Umbilical cord (tissue), 2 donors: ENCODE measurements around the gene SDHAF1. TPM values are rescaled to one million over a fixed set of nuclear protein-coding genes. Genes with fewer than 3 reads are reported as not detected.
"Not testable (repeated sequence)": the region's sequence is repeated elsewhere in the genome, so short reads cannot be mapped to it uniquely, and the experiment has no call there.

ENCODE experiments used
- DNase-seq: peaks from one replicate; pipeline ENCODE4 v3.0.0-alpha.2; 2015; ENCODE audit warnings: low spot score
- total RNA-seq: library from RNA; depleted of rRNA; stranded (reverse); fragments of >200 nt; gene quantifications from one replicate; pipeline ENCODE4 v1.2.3, GENCODE V29; 2014; ENCODE audit warnings: low replicate concordance; ENCODE audit not compliant: insufficient read depth

Gene SDHAF1
- total RNA-seq, 1 donor from 2014 or later, result 20.2 TPM

DNA sequence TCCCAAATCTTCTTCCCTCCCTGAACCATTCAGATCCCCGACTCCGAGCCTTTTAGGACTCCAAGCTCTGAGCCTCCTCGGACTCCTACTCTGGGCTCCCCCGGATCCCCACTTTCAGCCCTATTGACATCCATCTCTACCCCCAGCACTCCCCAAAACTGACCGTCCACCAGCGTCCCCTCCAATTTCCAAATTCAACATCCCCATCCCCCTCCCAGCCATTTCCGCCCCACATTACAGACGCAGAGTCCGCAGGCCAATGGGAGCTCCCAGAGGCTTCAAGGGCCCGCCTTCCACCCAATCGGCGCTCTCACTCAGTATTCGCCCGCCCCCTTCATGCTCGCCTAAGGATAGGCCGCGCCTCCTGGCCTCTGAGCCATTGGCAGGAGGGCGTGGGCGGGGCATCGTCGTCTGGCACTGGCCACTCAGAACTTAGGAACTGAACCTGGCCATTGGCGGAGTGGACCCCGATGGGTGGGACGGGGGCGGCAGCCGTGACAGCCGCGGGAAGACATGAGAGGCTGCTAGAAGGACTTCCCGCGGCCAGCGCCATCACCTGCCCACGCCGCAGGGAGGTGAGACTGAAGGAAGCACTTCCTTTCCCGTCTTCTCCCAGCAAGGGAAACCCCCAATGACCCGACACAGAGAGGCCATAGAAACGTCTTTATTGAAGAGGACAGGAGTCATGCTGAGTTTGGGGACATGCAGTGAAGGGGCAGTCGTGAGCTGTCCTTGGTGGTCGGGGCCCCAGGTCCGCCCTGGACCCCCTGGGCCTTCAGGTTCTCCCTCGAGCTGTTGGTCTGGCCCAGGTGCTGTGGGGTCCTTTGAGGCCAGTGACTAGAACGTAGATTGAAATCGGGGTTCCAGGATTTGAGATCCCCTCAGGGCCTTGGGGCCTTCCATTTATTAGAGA is 19.3 kb downstream of the SDHAF1 start, which contains the start of gene ALKBH6:
TSS of gene ALKBH6 (minus strand) at position 202 of the 913 bp plus-strand sequence. CDS start 816 bp downstream, outside the sequence.
- DNase-seq, result peak; percentile 100

DNA sequence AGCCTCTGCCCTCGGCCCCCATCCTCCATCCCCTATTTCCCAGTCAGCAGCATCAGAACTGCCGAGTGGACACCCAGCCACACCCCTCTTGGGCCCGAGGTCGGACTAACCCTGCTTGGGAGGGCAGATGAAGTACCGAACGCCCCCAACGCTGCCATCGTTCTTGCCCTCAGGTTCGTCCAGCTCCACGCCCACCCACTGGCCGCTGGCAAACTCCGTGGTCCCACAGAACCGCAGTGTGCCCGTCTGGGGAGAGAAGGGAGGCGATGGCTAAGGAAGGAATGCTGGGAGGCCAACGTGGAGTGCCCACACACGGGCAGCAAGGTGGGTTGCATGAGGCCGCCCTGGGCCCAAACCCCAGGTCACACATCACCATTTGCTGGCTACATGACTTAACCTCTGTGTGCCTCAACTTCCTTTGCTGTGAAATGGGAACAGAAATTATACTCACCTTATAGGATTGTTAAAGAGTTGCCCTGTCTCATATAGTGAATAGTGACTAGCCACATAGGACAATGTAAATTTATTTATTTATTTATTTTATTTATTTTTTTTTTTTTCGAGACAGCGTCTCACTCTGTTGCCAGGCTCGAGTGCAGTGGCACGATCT is 24.2 kb downstream of the SDHAF1 start:
- no peak for DNase-seq

DNA sequence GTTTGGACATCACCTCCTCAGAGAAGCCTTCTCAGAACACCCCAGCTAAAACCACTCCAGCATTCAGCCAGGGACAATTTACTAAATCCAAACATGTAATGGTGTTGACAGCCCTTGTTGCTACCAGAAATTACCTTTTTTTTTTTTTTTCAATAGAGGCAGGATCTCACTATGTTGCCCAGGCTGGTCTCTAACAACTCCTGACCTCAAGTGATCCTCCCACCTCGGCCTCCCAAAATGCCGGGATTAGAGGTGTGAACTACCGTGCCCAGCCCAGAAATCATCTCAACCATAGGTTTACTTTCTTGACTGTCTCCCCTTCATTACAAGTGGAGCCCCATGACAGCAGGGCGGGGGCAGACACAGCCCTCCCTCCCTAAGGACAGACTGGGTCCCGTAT is 28.4 kb downstream of the SDHAF1 start:
- no peak for DNase-seq

DNA sequence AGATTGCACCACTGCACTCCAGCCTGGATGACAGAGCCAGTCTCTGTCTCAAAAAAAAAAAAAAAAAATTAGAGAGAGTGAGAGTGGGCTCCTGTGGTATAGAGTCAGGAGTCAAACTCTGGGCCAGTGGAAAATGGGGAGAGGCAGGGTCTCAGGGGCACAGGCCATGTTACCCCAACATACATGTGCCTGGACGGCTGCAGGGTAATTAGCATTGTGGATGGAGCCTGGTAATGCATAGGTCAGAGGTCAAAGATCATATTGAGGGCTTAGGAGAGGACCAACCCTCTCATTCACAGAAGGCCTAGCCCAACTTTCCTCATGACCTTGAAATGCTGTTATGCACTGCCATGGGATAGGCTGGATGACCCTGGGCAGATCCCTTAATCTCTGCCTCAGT is 30.6 kb downstream of the SDHAF1 start:
- no peak for DNase-seq

DNA sequence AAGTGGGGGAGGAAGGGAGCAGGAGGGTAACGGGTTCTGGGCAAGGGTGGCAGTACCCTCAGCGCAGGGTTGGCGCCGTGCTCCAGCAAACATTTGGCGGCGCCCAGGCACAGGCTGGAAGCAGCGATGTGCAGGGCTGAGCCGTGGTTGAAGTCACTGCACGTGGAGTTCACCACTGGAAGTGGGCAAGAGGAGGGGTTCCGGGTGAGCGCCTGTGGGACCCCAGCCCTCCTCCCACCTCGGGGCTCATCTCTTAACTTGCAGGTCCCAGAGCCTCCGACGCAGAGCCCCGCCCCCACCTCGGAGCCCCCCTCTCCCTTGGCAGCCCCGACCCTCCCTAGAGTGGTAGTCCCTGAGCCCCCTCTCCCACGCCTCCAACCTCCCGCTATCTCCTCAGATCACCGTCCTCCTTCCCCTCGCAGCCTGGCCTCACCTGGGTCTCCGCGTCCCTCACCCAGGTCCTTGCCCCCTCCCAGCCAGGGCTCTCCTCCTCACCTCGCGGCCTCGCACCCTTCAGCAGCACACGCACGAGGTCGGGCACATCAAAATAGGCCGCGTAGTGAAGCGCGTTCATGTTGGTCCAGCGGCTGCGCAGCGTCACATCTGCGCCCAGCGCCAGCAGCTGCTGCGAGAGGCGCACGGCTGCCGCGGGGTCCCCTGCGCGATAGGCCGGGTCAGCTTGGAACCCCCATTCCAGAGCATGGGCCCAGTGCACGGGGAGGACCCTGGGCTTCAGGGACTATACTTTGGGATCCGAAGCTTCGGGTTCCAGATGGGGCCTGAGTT is 31.3 kb downstream of the SDHAF1 start:
- no peak for DNase-seq

DNA sequence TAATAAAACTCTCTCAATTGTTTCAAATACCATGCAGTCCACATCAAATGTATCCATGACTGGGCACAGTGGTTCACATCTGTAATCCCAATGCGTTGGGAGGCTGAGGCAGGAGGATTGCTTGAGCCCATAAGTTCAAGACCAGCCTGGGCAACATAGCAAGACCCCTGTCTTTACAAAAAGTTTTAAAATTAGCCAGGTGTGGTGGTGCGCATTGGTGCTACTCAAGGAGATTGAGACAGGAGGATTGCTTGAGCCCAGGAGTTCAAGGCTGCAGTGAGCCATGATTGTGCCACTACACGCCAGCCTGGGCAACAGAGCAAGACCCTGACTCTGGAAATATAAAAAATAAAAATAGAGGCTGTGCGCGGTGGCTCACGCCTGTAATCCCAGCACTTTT is 32.7 kb downstream of the SDHAF1 start:
- DNase-seq, result no peak

DNA sequence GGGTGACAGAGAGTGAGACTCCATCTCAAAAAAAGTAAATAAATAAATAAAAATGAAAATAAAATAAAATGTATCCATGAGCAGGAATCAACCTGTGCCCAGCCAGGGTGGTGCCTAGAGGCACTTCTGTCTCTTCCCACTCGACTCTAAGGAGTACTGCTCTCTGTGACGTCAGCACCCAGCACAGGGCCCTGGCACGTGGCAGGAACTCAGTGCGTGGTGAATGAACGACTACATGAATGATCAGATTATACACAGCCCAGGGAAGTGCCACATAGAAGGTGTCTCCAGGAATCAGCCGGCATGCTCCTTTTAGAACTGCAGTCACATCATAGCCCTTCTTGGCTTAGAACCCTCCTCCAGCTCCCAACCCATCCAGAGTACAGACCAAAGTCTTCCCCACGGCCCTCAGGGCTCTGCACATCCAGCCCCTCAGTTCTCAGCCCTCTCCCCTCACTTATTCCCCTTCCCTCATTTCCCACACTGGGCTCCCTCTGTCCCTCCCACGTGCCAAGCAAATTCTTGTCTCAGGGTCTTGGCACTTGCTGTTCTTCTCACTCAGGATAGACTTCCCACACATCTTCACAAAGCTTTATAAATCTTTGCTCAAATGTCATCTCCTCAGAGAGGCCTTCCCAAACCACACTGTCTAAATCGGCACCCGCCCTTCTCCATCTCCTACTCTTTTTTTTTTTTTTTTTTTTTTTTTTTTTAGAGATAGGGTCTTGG is 33.5 kb downstream of the SDHAF1 start:
- DNase-seq, result no peak

DNA sequence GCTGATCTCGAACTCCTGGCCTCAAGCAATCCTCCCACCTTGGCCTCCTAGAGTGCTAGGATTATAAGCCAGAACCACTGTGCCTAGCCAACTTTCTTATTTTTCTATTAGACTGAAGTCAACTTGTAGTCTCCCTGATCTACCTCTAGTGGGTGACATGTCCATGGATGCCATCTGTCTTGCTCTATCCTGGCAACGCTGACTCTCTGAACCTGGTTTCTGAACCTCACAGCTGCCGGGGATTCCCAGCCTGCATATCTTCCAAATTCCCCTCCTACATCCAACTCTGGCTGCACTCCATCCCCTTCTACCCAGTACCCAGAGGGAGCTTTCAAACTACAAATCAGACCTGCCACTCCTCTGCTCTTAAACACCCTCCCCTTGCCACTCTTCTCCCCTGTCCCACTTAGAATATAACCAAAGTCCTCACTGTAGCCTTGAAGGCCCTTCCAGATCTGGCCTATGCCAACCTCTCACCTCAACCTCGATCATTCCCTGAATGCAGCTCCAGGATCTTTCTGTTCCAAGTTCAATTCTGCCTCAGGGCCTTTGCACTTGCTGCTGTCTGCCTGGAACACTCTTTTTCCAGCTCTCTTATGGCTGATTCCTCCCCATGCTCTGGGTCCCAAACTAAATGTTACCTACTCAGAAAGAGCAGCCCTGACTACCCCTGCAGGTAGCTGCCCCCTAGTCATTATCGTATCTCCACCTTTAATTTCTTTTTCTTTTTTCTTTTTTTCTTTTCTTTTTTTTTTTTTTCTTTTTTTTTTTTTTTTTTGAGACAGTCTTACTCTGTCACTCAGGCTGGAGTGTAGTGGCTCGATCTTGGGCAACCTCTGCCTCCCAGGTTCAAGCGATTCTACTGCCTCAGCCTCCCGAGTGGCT is 35.5 kb downstream of the SDHAF1 start:
- DNase-seq, result no peak

DNA sequence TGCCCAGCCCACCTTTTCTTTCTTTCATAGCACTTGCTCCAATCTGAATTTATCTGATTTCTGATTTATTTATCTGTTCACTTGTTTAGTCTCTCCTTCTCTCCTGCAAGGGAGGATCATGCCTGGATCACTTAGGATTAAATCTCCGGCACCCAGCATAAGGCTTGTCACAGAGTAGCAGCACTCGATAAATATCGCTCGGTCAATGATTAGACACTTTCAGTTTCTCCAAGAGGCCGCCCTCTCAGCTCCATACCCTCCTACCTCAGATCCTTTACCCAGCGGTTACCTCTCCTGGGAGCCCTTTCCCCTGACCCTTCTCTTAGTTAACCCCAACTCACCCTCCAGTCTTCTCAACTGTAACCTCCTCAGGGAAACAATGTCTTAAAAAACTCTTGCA is 36.3 kb downstream of the SDHAF1 start:
- DNase-seq, result no peak

DNA sequence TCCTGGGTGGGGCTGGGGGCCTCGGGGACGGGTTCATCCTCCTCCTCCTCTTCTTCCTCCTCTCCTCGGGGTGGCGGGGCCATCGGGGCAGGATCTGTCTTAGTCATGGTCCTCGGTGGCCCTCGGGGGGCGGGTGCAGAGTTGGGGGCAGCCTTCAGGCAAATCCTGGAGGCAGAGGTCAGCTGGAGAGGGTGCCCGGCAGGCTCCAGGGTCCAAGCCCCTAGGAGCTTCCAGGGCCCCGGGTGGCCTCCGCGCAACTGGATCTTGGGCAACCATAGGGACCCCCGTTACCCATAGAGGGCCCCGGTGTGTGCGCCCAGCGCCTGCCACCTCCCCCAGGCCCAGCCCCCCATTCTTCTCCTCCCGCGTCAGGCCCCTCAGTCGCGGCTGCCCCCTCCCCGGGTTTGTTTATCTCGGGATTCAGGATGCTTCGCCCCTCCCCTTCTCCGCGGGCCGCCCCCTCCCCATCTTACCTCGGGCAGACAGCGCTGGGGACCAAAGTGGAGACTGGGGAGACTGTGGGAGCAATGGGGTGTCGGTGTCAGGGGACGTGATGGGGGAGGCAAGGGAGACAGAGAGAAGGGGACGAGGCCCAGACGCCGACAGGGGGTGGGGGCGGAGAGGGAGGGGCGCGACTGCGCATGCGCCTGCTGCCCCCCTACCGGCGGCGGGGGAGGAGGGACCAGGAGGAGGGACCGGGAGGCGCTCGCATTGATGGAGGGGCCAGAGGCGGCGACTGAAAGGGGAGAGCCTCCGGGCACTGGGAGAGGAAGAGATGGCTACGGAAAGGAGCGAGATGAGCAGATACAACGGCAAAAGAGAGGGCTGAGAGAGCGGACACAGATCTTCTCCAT is 37.5 kb downstream of the SDHAF1 start, which contains the start of gene CLIP3:
TSS of gene CLIP3 (minus strand) at position 623 of the 854 bp plus-strand sequence. CDS start at position 107, 516 bp downstream.
- peak; percentile 83 for DNase-seq

DNA sequence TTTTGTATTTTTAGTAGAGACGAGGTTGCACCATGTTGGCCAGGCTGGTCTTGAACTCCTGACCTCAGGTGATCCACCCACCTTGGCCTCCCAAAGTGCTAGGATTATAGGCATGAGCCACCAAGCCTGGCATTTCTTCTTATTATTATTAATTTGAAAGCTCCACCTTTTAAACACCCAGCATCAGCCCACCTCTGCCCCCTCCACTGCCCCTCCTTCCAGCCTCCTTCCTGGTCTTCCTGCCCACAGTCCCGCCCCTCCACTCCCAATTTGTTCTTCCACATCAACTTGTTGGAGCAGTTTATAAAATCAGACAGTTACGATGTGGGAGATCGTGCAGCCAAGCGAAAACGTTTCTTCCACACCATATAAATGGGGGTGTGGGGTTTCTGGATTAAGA is 45.5 kb downstream of the SDHAF1 start:
- no peak for DNase-seq

DNA sequence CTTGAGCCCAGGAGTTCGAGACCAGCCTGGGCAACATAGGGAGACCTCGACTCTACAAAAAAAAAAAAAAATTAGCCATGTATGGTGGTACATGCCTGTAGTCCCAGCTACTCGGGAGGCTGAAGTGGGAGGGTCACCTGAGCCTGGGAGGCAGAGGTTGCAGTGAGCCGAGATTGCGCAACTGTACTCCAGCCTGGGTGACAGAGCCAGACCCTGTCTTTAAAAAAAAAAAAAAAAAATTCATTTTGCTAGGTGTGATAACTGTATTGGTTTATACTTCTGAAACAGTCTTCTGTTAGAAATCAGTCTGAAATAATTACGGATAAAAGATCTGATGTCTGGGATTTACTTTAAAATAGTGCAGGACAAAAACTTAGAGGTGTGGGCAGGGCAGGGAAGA is 46.1 kb downstream of the SDHAF1 start:
- DNase-seq, result not testable (repeated sequence)

DNA sequence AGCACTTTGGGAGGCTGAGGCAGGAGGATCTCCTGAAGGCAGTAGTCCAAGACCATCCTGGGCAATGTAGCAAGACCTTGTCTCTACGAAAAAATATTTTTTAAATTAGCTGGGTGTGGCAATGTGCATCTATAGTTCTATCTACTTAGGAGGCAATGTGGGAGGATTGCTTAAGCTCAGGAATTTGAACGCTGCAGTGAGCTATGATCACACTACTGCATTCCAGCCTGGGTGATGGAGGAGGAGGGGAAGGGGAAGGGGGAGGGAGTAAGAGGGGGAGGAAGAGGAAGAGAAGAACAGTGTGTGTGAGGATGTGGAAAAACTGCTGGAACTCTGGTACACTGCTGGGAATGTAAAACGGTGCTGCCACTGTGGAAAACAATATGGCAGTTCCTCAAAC is 46.8 kb downstream of the SDHAF1 start:
- DNase-seq, result peak; percentile 73

DNA sequence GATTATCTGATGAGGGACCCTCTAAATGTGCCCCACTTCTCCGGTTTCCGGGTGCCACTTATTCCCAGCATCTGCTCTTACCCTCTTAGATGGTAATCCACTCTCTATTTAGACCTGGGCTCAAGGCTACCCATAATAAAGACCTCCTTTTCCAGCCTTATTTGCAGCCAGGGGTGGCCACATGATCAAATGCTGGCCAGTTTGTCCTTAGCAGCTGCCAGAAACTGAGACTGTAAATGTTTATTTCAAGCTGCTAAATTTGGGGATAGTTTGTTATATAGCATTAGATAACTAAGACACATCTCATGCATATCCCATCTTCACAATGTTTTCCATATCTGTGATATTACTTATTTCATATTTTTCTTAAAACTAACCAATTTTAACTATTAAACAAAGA is 49.0 kb downstream of the SDHAF1 start:
- no peak for DNase-seq

Other genes with a start within 250 kb of the SDHAF1 start
- not detected for gene U2AF1L4, start 249.8 kb upstream of the SDHAF1 start, total RNA-seq
- gene PSENEN, start 249.5 kb upstream of the SDHAF1 start, total RNA-seq, result 3.6 TPM
- gene LIN37, start 246.6 kb upstream of the SDHAF1 start, total RNA-seq, result 8.4 TPM
- gene HSPB6, start 238.2 kb upstream of the SDHAF1 start, total RNA-seq, result 67.4 TPM
- gene PROSER3, start 237.0 kb upstream of the SDHAF1 start, total RNA-seq, result 15.9 TPM
- 0.96 TPM for gene ARHGAP33, start 219.6 kb upstream of the SDHAF1 start, total RNA-seq
- 5.5 TPM for gene PRODH2, start 182.3 kb upstream of the SDHAF1 start, total RNA-seq
- gene NPHS1, start 142.7 kb upstream of the SDHAF1 start, total RNA-seq, result 0.48 TPM
- gene KIRREL2, start 138.3 kb upstream of the SDHAF1 start, total RNA-seq, result not detected
- gene APLP1, start 126.6 kb upstream of the SDHAF1 start, total RNA-seq, result 8.4 TPM
- gene NFKBID, start 94.6 kb upstream of the SDHAF1 start, total RNA-seq, result 15.6 TPM
- gene HCST, start 92.7 kb upstream of the SDHAF1 start, total RNA-seq, result not detected
- gene TYROBP, start 86.9 kb upstream of the SDHAF1 start, total RNA-seq, result 28.4 TPM
- 2.9 TPM for gene LRFN3, start 58.8 kb upstream of the SDHAF1 start, total RNA-seq
- gene SYNE4, start 13.6 kb downstream of the SDHAF1 start, total RNA-seq, result 0.48 TPM
- gene ALKBH6, start 19.0 kb downstream of the SDHAF1 start, total RNA-seq, result 27.2 TPM
- gene CLIP3, start 37.7 kb downstream of the SDHAF1 start, total RNA-seq, result 3.9 TPM
- gene THAP8, start 59.1 kb downstream of the SDHAF1 start, total RNA-seq, result 1.4 TPM
- 1.2 TPM for gene WDR62, start 59.7 kb downstream of the SDHAF1 start, total RNA-seq
- gene OVOL3, start 116.0 kb downstream of the SDHAF1 start, total RNA-seq, result not detected
- gene POLR2I, start 119.7 kb downstream of the SDHAF1 start, total RNA-seq, result 8.4 TPM
- gene TBCB, start 120.3 kb downstream of the SDHAF1 start, total RNA-seq, result 61.6 TPM
- 147 TPM for gene CAPNS1, start 144.9 kb downstream of the SDHAF1 start, total RNA-seq
- gene COX7A1, start 157.3 kb downstream of the SDHAF1 start, total RNA-seq, result 4.3 TPM
- 4.3 TPM for gene ZNF565, start 219.5 kb downstream of the SDHAF1 start, total RNA-seq
- gene ZNF146, start 219.9 kb downstream of the SDHAF1 start, total RNA-seq, result 70.5 TPM